GM19463 (cell line): Measurements from ENCODE around the gene CBX4.

Experiments
- ATAC-seq: cut with Tn5 transposase; IDR thresholded peaks from one replicate; pipeline ENCODE4 v1.9.1; 2021; ENCODE audit warnings: mild to moderate bottlenecking, moderate library complexity; ENCODE audit not compliant: unreplicated experiment

The CBX4 gene

GRCh38 chr17:79814127-79814973 is 24.9 kb downstream of the CBX4 start:
- no peak for ATAC-seq

GRCh38 chr17:79813297-79814126 is 25.7 kb downstream of the CBX4 start:
- ATAC-seq = no peak

GRCh38 chr17:79812353-79813258 is 26.6 kb downstream of the CBX4 start:
- no peak for ATAC-seq

DNA sequence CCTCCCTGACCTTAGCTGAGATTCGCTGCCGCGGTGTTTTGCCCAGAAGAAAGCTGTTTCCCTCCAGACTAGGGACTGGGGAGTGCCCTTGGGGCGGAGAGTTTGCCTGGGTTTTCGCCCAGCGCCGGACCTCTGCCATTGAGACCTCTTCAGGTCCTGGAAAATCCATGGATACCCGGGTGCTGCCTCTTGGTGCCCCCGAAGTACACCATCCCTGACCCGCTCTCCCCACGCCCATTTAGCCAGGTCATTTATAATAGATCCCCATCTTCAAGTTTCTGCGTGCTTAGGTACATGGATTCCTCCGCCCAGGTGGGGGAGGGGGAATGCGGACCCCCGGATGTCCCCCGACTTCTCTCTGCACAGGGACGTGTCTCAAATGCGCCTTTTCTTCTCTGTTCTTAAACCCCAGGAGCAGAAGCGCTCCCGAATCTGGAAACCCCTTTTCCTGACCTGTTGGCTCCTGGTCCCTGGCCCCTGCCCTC is 27.3 kb downstream of the CBX4 start:
- no peak for ATAC-seq

- no peak for ATAC-seq
These were observed 28.0 kb downstream of the CBX4 start for GRCh38 chr17:79811011-79811867.

- peak; percentile 88 for ATAC-seq
These were observed 28.9 kb downstream of the CBX4 start for GRCh38 chr17:79810130-79811010.

DNA sequence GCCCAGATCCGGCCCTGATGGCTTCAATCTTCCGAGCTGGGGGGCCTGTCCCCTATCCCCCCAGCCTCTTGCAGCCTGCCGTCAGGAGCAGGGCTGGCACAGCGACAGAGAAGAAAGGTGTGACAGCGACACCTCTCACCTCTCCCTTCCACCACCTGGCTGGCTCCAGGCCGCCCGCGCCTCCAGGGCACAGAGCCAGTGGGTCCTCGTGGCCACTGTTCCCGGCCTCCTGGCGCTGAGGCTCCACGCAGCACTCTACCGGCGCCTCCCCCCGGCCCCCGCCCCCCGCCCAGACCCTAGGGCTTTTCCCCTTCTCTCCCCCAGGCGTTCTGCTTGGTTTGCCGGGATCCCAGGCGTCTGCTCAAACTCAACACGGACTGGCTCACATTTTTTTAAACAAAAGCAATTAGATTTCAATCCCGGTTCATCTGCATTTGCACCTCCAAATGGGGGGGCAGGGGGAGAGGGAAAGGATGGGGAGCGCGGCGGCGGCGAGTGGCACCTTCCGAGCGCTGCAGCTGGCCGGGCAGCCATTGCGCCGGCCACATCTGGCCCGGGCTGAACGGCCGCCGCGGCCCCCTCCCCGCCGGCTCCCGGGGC is 29.6 kb downstream of the CBX4 start:
- no peak for ATAC-seq

DNA sequence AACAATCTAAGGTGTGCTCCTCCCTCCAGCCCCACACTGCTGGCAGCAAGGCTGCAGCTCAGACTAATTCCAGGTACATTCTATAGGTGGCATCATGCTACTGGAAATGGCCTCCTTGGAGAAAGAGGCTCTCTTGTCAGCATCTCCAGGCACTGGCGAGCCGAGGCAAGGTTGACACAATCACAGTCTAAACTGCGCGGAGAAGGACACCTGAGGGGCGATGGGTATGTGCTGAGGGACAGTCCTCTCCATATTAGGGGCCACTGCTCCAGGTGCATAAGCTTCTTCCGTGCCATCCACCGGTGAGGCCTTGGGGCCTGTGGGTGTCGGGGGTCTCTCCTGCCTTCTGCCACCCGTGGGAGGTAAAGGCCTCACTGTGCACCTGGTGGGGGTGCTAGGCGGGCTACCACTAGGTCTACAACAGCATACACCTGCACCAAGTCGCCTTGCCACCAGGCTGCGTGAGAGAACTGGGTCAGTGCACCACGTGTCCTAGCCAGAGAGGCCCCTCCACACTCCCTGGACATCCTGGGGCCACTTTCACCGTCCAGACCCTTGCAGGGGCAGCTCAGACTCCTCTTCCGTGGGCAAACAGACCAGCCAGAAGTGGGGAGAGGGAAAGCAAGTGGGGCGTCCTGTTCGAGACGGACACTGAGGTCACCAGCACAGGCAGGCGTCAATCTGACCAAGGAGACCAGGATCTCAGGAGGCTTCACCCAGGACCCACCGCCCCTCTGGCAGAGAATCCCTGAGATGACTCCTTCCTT is 30.3 kb downstream of the CBX4 start:
- ATAC-seq = no peak

- ATAC-seq = no peak
These were observed 32.1 kb downstream of the CBX4 start for GRCh38 chr17:79806863-79807720.

GRCh38 chr17:79806446-79806760 is 32.8 kb downstream of the CBX4 start:
- ATAC-seq = no peak

- ATAC-seq = peak; percentile 18
These were observed 34.2 kb downstream of the CBX4 start for GRCh38 chr17:79804856-79805696.

DNA sequence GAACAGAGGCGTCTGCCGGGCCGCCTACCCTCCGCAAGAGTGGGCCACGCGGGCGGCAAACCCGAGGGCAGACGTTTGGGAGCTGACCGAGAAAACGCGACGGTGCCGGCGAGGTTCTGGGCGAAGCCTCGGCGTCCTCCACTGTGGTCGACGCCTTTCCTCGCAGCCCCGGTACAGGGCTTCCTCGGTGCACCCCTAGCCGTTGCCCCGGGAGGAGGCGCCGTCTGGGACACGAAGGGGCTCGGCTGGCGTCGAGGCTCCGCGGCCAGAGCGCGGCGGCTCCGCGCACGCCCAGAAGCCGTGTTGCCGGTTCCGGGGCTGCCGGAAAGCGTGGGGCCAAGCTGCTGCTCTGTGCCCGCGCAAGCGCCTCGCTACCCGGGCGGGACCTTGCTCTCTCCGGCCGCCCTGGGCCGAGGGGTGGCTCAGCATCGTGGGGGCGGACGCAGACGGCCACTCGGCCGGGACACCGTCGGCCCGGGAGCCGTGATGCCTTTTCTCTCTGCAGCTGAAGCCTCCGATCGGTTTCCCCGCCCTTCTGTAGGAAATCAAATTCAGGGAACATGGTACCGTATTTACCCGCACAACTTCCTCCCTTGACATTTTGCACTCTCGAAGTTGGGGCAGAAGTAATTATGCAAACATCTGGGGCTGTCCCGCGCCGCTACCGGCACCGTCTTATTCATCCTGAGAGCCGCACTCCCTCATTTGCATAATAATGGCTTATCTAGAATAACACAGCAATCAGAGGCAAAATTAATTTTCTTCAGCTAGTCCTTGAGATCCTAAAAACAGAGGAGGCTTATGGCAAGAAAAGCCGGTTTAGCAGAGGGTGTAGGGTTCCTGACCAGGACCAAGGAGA is 35.0 kb downstream of the CBX4 start:
- ATAC-seq = peak; percentile 56

GRCh38 chr17:79803421-79803996 is 35.7 kb downstream of the CBX4 start:
- ATAC-seq = no peak

DNA sequence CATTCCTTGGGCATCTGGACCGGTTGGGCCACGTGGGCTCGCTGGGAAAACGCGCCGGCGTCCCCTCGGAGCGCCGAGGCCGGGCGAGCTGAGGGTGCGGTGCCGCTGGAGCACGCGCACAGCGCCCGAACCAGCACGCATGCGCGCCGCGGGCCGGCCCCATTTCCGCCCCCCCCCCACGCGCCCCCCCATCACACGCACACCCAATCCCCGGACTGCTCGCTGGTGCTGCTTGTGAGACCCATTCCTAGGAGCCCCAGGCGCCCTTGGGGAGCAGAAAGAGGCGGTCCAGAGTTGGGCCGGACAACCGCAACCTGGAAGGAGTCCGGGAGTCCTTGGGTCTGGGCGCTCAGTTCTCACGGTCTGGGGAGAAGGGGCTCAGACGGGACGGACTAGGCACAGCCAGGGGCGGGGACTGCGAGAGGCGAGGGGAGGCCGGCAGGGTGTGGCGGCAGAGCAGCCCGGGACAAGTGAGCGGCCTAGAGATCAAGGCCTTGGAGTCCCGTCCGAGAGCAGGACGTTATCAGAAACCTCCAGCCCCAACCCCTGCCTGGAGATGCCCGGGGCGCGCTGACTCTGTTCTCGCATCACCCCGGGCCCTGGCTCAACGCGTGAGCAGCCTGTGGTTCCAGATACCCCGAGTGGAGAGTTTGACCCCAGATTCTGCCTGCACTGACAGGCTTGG is 36.4 kb downstream of the CBX4 start:
- ATAC-seq = no peak
